GM19351 (cell line): Measurements from ENCODE around the gene ZSCAN26.

Experiments used
- ATAC-seq: cut with Tn5 transposase; IDR thresholded peaks from one replicate; pipeline ENCODE4 v1.9.1; 2021; ENCODE audit warnings: mild to moderate bottlenecking, moderate library complexity; ENCODE audit not compliant: unreplicated experiment

Gene ZSCAN26

GRCh38 chr6:28266962-28267694, at the start of gene ZSCAN26:
Gene ZSCAN26, plus strand, starts transcription at chr6:28267143. Its CDS starts 4,777 bp downstream, at chr6:28271920.
- peak; percentile 92 for ATAC-seq

- ATAC-seq = no peak
These were observed 49.1 kb upstream of the ZSCAN26 start for GRCh38 chr6:28217890-28218289.

- ATAC-seq = peak; percentile 43
These were observed 48.4 kb upstream of the ZSCAN26 start for GRCh38 chr6:28218312-28219248.

- ATAC-seq = no peak
These were observed 46.4 kb upstream of the ZSCAN26 start for GRCh38 chr6:28220257-28221133.

- ATAC-seq = no peak
These were observed 42.5 kb upstream of the ZSCAN26 start for GRCh38 chr6:28224131-28225055.

GRCh38 chr6:28225056-28225834, 41.7 kb upstream of the ZSCAN26 start, which contains the start of gene ZSCAN9:
Gene ZSCAN9, plus strand, starts transcription at chr6:28225275. Its CDS starts 1,810 bp downstream, at chr6:28227085.
- peak; percentile 92 for ATAC-seq

GRCh38 chr6:28226460-28226859, 40.5 kb upstream of the ZSCAN26 start:
- no peak for ATAC-seq

GRCh38 chr6:28232785-28233184, 34.2 kb upstream of the ZSCAN26 start:
- ATAC-seq = no peak

GRCh38 chr6:28235912-28236452, 31.0 kb upstream of the ZSCAN26 start:
- ATAC-seq = no peak

- no peak for ATAC-seq
These were observed 27.3 kb upstream of the ZSCAN26 start for GRCh38 chr6:28239636-28240035.

- no peak for ATAC-seq
These were observed 26.5 kb upstream of the ZSCAN26 start for GRCh38 chr6:28240471-28240870.

GRCh38 chr6:28243946-28244345, 23.0 kb upstream of the ZSCAN26 start:
- ATAC-seq = no peak

- no peak for ATAC-seq
These were observed 21.6 kb upstream of the ZSCAN26 start for GRCh38 chr6:28245206-28245941.

GRCh38 chr6:28248916-28249315, 18.0 kb upstream of the ZSCAN26 start:
- ATAC-seq = no peak

- no peak for ATAC-seq
These were observed 16.2 kb upstream of the ZSCAN26 start for GRCh38 chr6:28250747-28251146.

- peak; percentile 50 for ATAC-seq
These were observed 15.3 kb upstream of the ZSCAN26 start for GRCh38 chr6:28251661-28252008.

- peak; percentile 78 for ATAC-seq
These were observed 14.7 kb upstream of the ZSCAN26 start, which contains the start of gene ZKSCAN4 for GRCh38 chr6:28252009-28252975. Gene ZKSCAN4, minus strand, starts transcription at chr6:28252269. Its CDS starts 289 bp downstream, at chr6:28251980.
